GM12892 (cell line): ENCODE results near the gene SERTAD2.

Experiments used
- POLR2A ChIP-seq: IDR thresholded peaks from 2 replicates; pipeline ENCODE4 v1.6.1; 2011; ENCODE audit warnings: low read depth, low read length, control low read depth
- POLR2AphosphoS5 ChIP-seq: IDR thresholded peaks from 2 replicates; pipeline ENCODE4 v1.6.1; 2011; ENCODE audit warnings: low read depth, low read length, control low read depth

DNA sequence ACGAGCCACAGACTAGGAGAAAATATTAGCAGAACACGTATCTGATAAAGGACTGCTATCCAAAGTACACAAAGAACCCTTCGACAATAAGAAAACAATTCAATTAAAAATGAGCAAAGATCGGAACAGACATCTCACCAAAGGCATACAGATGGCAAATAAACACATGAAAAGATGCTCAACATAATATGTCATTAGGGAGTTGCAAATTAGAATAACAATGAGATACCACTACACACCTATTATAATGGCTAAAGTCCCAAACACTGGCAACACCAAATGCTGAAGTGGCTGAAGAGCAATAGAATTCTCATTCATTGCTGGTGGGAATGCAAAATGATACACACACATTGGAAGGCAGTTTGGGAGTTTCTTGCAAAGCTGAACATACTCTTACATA, 33.1 kb downstream of the SERTAD2 start:
- TF ChIP-seq POLR2AphosphoS5 (no peak), POLR2A (no peak)
